ENCODE measurements around the gene MFGE8.

MFGE8 gene

GRCh38 chr15:88866295-88866881 is 46.8 kb downstream of the MFGE8 start:
- DNase-seq = no peak

- no peak for DNase-seq
Measured at GRCh38 chr15:88865498-88866099, 47.6 kb downstream of the MFGE8 start.

GRCh38 chr15:88864861-88865497 is 48.2 kb downstream of the MFGE8 start:
- no peak for DNase-seq

- DNase-seq = no peak
Measured at GRCh38 chr15:88863412-88863811, 49.8 kb downstream of the MFGE8 start.

- no peak for DNase-seq
Measured at GRCh38 chr15:88860212-88860611, 53.0 kb downstream of the MFGE8 start.

- DNase-seq = no peak
Measured at GRCh38 chr15:88859550-88859949, 53.6 kb downstream of the MFGE8 start.

- DNase-seq = no peak
Measured at GRCh38 chr15:88858934-88859333, 54.2 kb downstream of the MFGE8 start.

GRCh38 chr15:88852476-88852875 is 60.7 kb downstream of the MFGE8 start:
- no peak for DNase-seq

- DNase-seq = no peak
Measured at GRCh38 chr15:88849376-88850072, 63.7 kb downstream of the MFGE8 start.
